Mucosa of rectum (tissue), 2 donors: ENCODE results near the gene MTSS2.

Experiments used
- H3K27ac ChIP-seq, 2 donors: one replicate each; pipeline ENCODE4 v1.7.0; 2013; ENCODE audit warnings: inconsistent platforms in 2 of 2, low read depth in 2 of 2, low read length in 2 of 2
- H3K27me3 ChIP-seq, 2 donors: one replicate each; pipeline ENCODE4 v1.7.0; 2013; ENCODE audit warnings: low read length in 2 of 2; ENCODE audit not compliant: control insufficient read depth in 2 of 2, insufficient read depth in 2 of 2
- H3K36me3 ChIP-seq, 2 donors: one replicate each; pipeline ENCODE4 v1.7.0; 2013; ENCODE audit warnings: low read length in 2 of 2; ENCODE audit not compliant: control insufficient read depth in 2 of 2, insufficient read depth in 2 of 2
- H3K4me1 ChIP-seq, 2 donors: one replicate each; pipeline ENCODE4 v1.7.0; 2013; ENCODE audit warnings: low read length in 2 of 2, mild to moderate bottlenecking in 1 of 2; ENCODE audit not compliant: control insufficient read depth in 2 of 2, insufficient read depth in 2 of 2
- H3K4me3 ChIP-seq, 2 donors: one replicate each; pipeline ENCODE4 v1.7.0; 2013; ENCODE audit warnings: low read length in 2 of 2
- H3K9ac ChIP-seq, 2 donors: one replicate each; pipeline ENCODE4 v1.7.0; 2013; ENCODE audit warnings: low read length in 2 of 2, low read depth in 1 of 2, mild to moderate bottlenecking in 1 of 2
- H3K9me3 ChIP-seq, 2 donors: one replicate each; pipeline ENCODE4 v1.7.0; 2013; ENCODE audit warnings: low read length in 2 of 2; ENCODE audit not compliant: control insufficient read depth in 2 of 2
- donor health status: healthy.
- donor health status: Normal muscosa, but diverticular disease.

The MTSS2 gene

GRCh38 chr16:70660672-70661350, 25.0 kb downstream of the MTSS2 start:
- Histone ChIP-seq H3K4me3 (no peak overlapping the region), H3K27me3 (no peaks in the 10 kb centered on the region), H3K27ac (no peak overlapping the region), H3K9ac (no peak overlapping the region), H3K36me3 (peaks cover 0 to 8% of the 10 kb centered on the region in 2 donors), H3K4me1 (no peaks in the 10 kb centered on the region), H3K9me3 (no peaks in the 10 kb centered on the region)

GRCh38 chr16:70659953-70660671, 25.7 kb downstream of the MTSS2 start:
- H3K4me3 ChIP-seq: no peak overlapping the region
- no peak overlapping the region for H3K9ac ChIP-seq
- no peaks in the 10 kb centered on the region for H3K9me3 ChIP-seq
- no peaks in the 10 kb centered on the region for H3K4me1 ChIP-seq
- H3K27me3 ChIP-seq: no peaks in the 10 kb centered on the region
- peaks cover 0 to 7% of the 10 kb centered on the region in 2 donors for H3K36me3 ChIP-seq
- no peak overlapping the region for H3K27ac ChIP-seq

- Histone ChIP-seq H3K36me3 (peaks cover 0 to 5% of the 10 kb centered on the region in 2 donors), H3K4me1 (no peaks in the 10 kb centered on the region), H3K9me3 (no peaks in the 10 kb centered on the region), H3K4me3 (no peak overlapping the region), H3K27me3 (no peaks in the 10 kb centered on the region), H3K27ac (no peak overlapping the region), H3K9ac (no peak overlapping the region)
These were observed 26.3 kb downstream of the MTSS2 start for GRCh38 chr16:70659546-70659945.

- no peaks in the 10 kb centered on the region for H3K27me3 ChIP-seq
- H3K4me1 ChIP-seq: peaks cover 0 to 2% of the 10 kb centered on the region in 2 donors
- H3K4me3 ChIP-seq: no peak overlapping the region
- no peaks in the 10 kb centered on the region for H3K9me3 ChIP-seq
- H3K9ac ChIP-seq: no peak overlapping the region
- H3K27ac ChIP-seq: no peak overlapping the region
- no peaks in the 10 kb centered on the region for H3K36me3 ChIP-seq
These were observed 26.9 kb downstream of the MTSS2 start for GRCh38 chr16:70658921-70659320.

- Histone ChIP-seq H3K36me3 (no peaks in the 10 kb centered on the region), H3K27ac (no peak overlapping the region), H3K4me1 (peaks cover 0 to 3% of the 10 kb centered on the region in 2 donors), H3K27me3 (no peaks in the 10 kb centered on the region), H3K4me3 (no peak overlapping the region), H3K9ac (no peak overlapping the region), H3K9me3 (no peaks in the 10 kb centered on the region)
These were observed 27.9 kb downstream of the MTSS2 start for GRCh38 chr16:70657956-70658355.

- Histone ChIP-seq H3K9ac (no peak overlapping the region), H3K9me3 (no peaks in the 10 kb centered on the region), H3K36me3 (no peaks in the 10 kb centered on the region)
These were observed 29.1 kb downstream of the MTSS2 start for GRCh38 chr16:70656712-70657263.

GRCh38 chr16:70656065-70656711, 29.7 kb downstream of the MTSS2 start:
- no peak overlapping the region for H3K27ac ChIP-seq
- no peaks in the 10 kb centered on the region for H3K36me3 ChIP-seq
- H3K4me1 ChIP-seq: peaks cover 0 to 3% of the 10 kb centered on the region in 2 donors
- no peaks in the 10 kb centered on the region for H3K27me3 ChIP-seq
- no peak overlapping the region for H3K9ac ChIP-seq
- no peak overlapping the region for H3K4me3 ChIP-seq
- H3K9me3 ChIP-seq: no peaks in the 10 kb centered on the region

More at GRCh38 chr16:70656712-70657263, 29.1 kb downstream of the MTSS2 start:
- Histone ChIP-seq H3K27ac (no peak overlapping the region), H3K4me3 (no peak overlapping the region), H3K27me3 (no peaks in the 10 kb centered on the region), H3K4me1 (peaks cover 0 to 3% of the 10 kb centered on the region in 2 donors)

GRCh38 chr16:70653809-70654771, 31.8 kb downstream of the MTSS2 start:
- no peaks in the 10 kb centered on the region for H3K36me3 ChIP-seq

GRCh38 chr16:70653406-70653805, 32.4 kb downstream of the MTSS2 start:
- Histone ChIP-seq H3K4me1 (peaks cover 0 to 3% of the 10 kb centered on the region in 2 donors), H3K27me3 (no peaks in the 10 kb centered on the region), H3K9ac (no peak overlapping the region), H3K4me3 (no peak overlapping the region), H3K9me3 (no peaks in the 10 kb centered on the region), H3K27ac (no peak overlapping the region), H3K36me3 (no peaks in the 10 kb centered on the region)

More at GRCh38 chr16:70653809-70654771, 31.8 kb downstream of the MTSS2 start:
- peak overlapping the region in 1 of 2 donors; percentile 27 for H3K9ac ChIP-seq
- H3K4me3 ChIP-seq: peak overlapping the region; percentile 54 to 64
- H3K4me1 ChIP-seq: peaks cover 0 to 3% of the 10 kb centered on the region in 2 donors
- H3K27me3 ChIP-seq: no peaks in the 10 kb centered on the region
- no peaks in the 10 kb centered on the region for H3K9me3 ChIP-seq
- H3K27ac ChIP-seq: peak overlapping the region in 1 of 2 donors; percentile 16
